Hematopoietic multipotent progenitor cell treated with erythropoietin and hydrocortisone succinate and interleukin-3 and kit ligand, for 6 days (in vitro differentiated cells): ENCODE measurements around the gene MYO15A.

Experiments
- DNase-seq: peaks from one replicate; pipeline ENCODE4 v3.0.0-alpha.2; 2015

MYO15A gene

DNA sequence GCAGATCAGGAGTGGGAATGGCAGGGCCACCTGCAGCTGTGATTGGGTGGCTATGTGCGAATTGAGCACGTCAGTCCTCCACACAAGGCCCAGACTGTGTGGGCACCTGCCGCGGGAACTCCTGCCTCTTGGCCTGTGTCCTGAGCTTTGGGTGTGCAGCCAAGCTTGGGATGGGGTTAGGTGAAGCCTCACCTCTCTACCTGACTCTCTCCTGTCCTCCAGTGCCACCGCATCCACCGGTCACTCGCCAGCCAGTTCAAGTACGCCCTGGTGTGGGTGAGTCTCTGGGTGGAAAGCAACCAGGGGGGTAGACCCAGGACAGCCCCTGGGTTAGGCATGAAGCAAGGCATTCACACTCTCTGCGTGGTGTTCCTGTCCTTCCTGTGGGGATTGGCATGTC, 2.3 kb upstream of the MYO15A start:
- no peak for DNase-seq

DNA sequence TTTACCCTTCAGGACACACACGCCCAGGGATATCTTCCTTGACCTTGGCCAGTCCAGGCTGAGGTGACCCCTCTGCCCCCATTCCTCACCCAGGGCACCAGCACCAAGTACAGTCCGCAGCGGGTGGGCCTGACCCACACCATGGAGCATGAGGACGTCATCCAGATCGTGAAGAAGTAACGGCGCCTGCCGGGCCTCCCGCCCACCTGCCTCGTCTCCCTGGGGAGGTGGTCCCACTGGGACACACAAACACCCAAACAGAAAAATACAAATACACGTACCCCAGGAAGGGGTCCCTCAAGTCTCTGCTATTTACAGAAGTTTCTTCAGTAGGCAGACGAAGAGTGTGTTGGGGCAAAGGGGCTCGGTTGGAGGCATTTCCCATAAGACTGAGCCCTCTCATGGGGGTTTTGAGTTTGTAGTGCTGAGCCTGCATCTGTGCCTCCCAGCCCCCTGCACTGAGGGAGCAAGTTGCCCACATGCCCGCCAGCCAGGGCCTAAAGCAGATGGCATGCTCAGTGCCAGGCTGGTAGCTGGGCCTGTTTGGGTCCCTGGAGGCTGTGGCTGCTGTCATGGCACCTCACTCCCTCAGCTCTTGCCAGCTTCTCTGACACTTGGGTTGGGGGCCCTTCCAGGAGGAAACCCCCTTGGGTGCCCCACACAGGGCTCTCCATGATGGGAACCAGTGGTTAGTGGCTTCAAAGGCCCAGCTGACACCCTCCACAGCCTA, 1.3 kb upstream of the MYO15A start:
- DNase-seq, result no peak

DNA sequence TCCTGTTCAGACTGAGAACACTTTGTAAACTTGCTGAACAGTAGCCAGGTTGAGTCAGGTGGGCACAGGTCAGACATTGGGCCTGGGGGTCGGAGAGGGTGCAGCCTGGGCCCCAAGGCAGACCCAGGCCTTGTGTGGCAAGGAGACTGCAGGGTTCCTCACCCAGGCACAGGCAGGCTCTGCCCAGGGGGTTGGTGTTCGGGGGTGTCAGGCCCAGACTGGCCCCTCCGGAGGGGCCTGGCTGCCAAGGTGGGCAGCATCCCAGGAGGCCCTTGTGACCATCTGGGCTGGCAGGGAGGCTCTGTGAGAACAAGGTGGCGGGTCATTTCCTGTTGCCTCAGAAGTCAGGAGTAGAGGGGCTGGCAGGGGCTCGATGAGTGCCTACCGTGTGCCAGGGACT, 585 bp upstream of the MYO15A start:
- DNase-seq, result no peak

DNA sequence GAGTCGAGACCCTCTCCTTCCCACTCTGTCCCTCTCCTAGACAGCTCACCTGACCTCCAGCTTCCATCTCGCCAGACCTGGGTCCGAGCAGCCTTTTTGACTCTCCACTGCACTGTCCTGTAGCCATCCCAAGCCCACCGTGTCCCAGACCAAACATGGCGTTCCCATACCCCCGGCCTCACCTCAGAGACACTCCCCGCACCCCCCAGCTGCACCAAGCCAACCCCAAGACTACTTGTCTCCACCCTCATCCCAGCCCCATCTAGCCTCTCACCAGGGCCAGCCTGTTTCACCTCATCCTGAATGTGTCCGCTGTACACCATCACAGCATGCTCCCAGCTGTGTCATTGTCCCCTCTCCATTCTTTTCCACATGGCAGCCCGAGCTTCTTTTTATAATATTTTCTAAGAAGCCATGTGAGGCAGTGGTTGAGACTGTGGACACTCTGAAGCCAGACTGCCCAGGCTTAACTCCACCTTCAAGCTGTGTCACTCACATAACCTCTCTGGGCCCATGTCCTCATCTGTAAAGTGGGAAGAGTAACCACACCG, 1.5 kb downstream of the MYO15A start:
- no peak for DNase-seq

DNA sequence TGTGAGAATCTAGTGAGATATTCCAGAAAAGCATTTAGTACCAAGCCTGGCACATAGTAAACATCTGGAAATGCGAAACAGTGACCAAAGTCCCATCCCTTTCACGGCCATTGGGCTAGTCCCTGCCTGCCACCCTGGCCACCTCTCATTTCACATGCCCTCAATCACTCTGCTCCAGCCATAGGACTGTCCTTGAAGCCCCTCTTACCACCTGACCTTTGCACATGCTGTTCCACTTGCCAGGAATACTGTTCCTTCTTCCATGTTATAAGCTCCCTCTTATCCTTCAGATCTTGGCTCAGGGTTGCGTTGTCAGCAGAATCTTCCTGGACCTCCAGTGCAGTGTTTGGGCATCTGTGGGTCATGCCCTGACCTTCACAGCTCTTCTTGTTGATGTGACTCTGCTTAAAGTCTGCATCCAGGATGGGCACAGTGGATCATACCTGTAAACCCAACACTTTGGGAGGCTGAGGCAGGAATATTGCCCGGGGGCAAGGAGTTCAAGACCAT, 2.1 kb downstream of the MYO15A start:
- DNase-seq, result no peak

DNA sequence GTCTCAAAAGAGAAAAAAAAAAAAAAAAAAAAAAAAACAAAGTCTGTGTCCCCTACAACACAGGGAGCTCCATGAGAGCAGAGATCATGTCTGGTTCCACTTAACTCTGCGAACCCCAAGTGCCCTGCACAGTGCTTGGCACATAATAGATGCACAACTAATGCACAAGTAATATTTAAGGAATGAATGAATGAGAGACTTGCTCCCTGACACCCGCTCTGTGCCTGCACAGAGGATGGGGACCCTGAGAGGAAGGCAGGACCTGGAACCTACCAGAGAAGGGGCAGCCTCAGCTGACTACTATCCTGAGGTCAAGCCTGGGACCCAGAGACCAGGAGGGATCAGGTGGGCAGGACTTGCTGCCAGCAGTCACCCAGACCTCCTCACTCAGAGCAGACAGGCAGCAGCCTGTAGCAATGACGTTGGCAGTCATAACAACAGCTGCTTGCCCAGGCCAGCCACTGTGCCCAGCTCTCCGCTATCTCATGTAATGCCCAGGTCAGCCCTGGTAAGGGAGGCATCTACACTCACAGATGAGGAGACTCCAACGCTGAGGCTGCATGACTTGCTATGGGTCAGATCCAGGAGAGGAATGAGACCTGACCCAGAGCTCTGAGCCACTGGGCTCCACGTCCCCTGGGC, 2.9 kb downstream of the MYO15A start:
- DNase-seq, result no peak

DNA sequence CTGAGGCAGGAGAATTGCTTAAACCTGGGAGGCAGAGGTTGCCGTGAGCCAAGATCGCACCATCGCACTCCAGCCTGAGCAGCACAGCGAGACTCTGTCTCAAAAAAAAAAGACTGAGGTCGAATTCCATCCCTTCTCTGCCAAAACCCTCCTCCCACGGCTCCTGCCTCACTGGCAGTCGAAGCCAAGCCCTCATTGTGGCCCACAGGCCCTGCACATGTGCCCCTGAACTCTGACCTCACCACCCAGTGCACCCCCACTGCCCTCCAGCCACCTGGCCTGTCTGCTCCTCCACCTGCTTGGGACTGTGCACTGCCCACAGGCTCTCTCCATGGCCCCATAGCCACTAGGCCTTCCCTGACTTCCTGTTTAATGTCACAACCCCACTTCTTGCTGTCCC, 7.0 kb downstream of the MYO15A start:
- no peak for DNase-seq

DNA sequence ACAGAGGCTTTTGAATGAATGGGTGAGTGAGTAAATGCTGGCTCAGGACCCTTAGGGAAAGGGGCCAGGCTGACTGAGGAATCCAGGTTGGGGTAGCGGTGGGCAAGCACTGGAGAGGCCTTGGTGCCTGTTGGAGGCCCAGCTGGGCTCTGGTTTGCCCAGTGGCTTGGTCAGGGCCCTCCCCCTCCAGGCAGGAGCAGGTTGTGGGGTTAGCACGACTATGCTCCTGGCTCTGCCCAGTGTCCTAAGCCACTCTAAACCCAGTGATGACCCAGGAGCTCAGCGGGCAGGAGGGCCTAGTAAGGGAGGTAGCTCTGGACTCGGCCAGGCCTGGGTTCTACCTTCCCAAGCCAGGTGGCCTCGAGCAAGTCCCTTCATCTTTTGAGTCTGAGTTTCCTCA, 7.5 kb downstream of the MYO15A start:
- no peak for DNase-seq

DNA sequence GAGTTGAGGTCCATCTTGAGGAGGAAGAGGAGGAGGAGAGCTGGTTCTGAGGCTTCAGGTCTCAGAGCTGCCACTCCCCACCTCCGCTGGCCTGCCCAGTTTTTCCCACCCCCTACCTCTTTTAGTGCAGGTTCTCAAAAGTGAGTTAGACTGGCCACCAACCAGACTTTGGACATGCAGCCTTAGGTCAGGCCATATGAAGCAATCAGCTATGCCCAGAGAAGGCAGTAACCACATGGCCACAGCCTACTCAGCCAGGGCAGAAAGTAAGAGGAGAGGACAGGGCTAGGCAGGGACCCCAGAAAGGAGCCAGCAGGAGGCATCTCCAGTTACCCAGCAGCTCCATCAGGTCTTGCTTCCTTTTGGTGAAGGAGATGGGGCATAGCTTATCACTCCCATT, 9.0 kb downstream of the MYO15A start:
- DNase-seq, result no peak

DNA sequence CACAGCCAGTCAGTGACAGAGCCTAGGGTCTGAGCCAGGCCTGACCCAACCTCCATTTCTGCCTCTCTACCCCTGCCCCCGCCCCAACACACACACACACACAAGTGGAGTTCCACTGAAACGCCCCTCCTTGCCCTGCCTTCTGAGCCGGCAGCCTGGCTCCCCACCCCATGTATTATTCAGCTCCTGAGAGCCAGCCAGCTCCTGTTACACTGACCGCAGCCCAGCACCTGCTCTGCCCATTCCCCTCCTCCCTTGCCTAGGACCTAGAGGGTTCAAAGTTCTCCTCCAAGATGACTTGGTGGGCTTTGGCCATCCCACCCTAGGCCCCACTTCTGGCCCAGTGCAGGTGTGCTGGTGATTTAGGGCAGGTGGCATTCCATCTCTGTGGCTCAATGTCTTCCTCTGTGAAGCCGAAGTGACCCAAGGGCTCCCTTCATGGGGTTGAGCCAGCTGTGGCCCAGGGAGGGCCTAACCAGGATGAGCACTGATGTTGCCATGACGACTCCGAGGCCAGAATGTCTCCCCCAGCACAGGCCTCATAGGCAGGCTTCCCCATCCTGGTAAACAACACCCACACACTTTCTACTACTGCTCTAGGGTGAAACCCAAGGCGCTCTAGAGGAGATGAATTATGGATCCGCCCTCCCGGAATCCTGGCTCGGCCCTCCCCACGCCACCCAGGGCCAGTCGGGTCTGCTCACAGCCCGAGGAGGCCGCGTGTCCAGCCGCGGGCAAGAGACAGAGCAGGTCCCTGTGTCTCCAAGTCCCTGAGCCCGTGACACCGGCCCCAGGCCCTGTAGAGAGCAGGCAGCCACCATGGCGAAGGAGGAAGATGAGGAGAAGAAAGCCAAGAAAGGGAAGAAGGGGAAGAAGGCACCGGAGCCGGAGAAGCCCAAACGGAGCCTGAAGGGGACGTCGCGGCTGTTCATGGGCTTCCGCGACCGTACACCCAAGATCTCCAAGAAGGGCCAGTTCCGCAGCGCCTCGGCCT, 9.7 kb downstream of the MYO15A start:
- DNase-seq, result no peak

DNA sequence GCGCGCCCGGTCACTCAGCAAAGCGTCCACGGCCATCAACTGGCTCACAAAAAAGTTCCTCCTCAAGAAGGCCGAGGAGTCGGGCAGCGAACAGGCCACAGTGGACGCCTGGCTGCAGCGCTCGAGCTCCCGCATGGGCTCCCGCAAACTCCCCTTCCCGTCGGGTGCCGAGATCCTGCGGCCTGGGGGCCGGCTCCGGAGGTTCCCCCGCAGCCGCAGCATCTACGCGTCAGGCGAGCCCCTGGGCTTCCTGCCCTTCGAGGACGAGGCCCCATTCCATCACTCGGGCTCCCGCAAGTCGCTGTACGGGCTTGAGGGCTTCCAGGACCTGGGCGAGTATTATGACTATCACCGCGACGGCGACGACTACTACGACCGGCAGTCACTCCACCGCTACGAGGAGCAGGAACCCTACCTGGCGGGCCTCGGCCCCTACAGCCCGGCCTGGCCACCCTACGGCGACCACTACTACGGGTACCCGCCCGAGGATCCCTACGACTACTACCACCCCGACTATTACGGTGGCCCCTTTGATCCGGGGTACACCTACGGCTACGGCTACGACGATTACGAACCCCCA, 10.7 kb downstream of the MYO15A start:
- DNase-seq, result no peak

DNA sequence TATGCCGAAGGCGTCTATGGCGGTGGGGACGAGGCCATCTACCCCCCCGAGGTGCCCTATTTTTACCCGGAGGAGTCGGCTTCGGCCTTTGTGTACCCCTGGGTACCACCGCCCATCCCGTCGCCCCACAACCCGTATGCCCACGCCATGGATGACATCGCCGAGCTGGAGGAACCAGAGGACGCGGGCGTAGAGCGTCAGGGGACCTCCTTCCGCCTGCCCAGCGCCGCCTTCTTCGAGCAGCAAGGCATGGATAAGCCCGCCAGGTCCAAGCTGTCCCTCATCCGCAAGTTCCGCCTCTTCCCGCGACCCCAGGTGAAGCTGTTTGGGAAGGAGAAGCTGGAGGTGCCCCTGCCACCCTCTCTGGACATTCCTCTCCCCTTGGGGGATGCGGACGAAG, 11.4 kb downstream of the MYO15A start:
- no peak for DNase-seq

DNA sequence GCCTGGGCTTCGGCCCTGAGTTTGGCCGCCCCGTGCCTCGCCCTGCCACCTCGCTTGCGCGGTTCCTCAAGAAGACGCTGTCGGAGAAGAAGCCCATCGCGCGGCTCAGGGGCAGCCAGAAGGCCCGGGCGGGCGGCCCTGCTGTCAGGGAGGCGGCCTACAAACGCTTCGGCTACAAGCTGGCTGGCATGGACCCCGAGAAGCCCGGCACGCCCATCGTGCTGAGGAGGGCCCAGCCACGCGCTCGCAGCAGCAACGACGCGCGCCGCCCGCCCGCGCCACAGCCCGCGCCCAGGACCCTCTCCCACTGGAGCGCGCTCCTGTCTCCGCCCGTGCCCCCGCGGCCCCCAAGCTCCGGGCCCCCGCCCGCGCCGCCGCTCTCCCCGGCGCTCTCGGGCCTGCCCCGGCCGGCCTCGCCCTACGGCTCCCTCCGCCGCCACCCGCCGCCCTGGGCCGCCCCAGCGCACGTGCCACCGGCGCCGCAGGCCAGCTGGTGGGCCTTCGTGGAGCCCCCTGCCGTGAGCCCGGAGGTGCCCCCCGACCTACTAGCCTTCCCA, 12.0 kb downstream of the MYO15A start:
- no peak for DNase-seq

DNA sequence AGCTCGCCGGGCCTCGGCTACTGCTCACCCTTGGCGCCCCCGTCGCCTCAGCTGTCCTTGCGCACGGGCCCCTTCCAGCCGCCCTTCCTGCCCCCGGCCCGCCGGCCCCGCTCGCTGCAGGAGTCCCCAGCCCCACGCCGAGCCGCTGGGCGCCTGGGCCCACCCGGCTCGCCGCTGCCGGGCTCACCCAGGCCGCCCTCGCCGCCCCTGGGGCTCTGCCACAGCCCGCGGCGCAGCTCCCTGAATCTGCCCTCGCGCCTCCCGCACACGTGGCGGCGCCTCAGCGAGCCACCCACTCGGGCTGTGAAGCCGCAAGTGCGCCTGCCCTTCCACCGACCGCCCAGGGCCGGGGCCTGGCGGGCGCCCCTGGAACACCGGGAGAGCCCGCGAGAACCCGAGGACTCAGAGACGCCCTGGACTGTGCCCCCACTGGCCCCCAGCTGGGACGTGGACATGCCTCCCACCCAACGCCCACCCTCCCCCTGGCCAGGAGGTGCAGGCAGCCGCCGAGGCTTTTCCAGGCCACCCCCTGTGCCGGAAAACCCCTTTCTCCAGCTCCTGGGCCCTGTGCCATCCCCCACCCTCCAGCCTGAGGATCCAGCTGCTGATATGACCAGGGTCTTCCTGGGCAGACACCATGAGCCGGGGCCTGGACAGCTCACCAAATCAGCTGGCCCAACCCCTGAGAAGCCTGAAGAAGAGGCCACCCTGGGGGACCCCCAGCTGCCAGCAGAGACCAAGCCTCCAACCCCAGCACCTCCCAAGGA, 12.8 kb downstream of the MYO15A start:
- DNase-seq, result no peak

DNA sequence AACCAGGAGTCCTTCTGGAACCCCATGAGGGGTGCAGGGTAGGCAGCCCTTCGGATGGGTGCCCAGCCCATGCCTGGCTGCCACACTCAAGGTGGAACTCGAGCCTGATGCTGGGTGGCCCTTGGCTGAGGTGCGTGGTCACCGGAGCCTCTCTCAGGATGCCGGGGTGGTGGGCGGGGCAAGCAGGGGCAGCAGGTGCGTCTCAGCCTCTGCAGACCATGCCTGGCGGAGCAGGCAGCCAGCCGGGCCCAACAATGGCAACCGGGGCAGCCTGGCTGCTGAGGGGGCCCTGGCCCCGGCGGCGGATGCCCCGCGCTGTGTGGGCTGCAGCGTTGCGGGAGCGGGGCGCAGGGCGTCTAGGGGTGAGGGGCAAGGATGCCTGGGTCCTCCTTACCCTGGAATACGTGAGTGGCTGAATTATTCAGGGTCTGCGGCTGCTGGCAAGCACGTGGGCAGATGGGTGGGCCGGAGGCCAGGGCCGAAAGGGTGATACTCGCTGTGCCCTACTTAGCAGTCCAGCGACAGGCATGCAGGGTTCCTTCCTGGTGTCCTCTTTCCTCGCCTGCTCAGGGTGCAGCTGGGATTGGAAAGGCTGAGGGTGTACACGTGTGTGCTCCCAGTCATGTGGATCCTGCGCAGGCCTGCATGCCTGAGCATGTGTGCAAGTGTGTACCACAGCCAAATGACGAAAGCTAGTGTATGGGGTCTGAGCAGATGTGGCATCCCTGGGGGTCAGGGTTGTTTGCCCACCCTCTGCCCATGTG, 14.6 kb downstream of the MYO15A start:
- no peak for DNase-seq

DNA sequence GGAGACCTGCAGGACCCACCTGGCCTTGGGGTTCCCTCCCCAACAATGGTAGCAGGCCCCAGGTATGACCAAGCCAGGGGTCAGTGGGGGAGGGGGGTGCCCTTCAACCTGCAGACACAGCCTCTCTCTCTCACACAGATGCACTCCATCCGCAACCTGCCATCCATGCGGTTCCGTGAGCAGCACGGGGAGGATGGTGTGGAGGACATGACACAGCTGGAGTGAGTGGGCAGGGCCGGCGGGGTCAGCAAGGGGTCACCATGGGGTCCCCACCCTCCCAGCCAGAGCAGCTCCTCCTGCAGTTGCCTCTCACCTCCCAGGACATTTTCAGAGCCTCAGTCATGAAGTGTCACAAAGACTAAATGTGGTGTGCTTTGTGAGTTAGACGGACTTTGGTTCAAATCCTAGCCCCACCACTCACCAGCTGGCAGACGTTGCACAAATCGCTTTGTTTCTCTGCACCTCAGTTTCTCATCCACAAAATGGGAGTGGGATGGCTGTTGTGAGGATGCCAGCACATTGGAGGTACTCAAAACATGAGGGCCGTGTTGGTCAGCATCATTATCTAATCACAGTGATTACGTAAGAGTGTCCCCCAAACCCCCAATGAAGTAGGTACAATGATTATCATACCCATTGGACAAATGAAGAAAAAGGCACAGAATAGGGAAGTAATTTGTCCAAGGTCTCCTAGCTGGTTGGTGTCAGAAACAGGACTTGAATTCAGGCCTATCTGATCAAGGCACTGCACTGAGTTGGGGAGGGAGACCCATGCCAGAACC, 16.0 kb downstream of the MYO15A start:
- DNase-seq, result no peak

DNA sequence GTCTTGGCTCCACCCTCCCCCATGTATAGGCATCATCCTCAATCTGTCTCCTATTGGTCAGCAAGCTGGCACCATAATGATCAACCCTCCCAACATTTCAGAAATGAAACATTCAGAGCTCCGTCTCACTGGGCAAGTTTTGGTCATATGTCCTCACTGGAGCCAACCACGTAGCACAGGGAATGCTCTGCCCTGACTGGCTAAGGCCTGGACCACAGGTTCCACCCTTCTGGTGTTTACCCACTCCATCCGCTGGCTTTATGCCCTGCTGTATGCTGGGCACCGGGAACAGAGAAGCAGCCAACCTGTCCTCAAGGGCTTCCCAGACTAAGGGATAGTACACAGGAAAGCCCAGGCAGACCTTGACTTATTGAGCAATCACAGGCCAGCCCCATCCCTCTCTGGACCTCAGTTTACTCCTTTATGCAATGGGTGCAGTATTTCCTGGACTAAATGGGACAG, 20.5 kb downstream of the MYO15A start:
- no peak for DNase-seq

DNA sequence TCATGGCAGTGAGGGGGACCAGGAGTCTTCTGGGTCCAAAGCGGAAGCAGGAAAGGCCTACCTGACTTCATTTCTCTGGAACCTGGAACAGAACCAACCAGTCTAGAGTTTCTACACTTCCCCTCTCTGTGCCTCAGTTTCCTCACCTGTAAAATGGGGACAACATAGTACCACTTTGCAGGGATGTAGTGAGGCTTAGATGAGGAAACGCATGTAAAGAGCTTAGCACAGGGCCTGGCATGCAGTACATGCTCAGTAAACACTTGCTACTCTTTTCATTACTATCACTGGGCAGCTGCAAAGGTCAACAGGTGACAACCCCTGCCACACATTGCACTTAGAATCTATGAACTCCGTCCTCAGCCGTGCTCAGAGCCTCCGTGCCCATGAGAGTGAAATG, 24.2 kb downstream of the MYO15A start:
- DNase-seq, result no peak

DNA sequence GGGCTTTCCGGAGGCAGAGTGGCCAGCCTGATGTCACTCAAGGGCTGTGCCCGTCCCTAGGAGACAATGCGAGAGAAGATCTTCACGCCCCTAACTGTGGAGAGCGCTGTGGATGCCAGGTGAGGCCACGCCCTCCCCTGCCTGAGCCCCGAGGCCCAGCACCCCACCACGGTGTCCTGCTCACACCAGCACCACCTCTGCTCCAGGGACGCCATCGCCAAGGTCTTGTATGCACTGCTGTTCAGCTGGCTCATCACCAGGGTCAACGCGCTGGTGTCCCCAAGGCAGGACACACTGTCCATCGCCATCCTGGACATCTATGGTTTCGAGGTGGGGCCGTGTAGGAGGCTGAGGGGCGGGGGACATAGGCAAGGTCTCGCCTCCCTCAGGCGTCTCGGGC, 27.8 kb downstream of the MYO15A start:
- no peak for DNase-seq
